C4-2B (cell line): Measurements from ENCODE around the gene TMEM225B.

Experiments
- H3K27ac ChIP-seq: fragments of 450-650 bp; 2 replicates; pipeline ENCODE4 v1.5.1; 2017
- CTCF ChIP-seq: fragments of 450-650 bp; conservative IDR thresholded peaks from 2 replicates; pipeline ENCODE4 v1.5.1; 2017; ENCODE audit warnings: mild to moderate bottlenecking
- ZFX ChIP-seq: fragments of 450-650 bp; IDR thresholded peaks from 2 replicates; pipeline ENCODE4 v1.6.1; 2017

Gene TMEM225B

GRCh38 chr7:99607548-99607947 lies 9.5 kb downstream of the TMEM225B start:
- H3K27ac ChIP-seq = no peak overlapping the region
- no peak for TF ChIP-seq ZFX
- TF ChIP-seq CTCF = no peak

- TF ChIP-seq ZFX (no peak), CTCF (no peak)
- no peak overlapping the region for H3K27ac ChIP-seq
Observed at GRCh38 chr7:99614495-99614894, 16.4 kb downstream of the TMEM225B start.

- H3K27ac ChIP-seq = peak overlapping the region; percentile 77
Observed at GRCh38 chr7:99615989-99616358, 17.9 kb downstream of the TMEM225B start.

GRCh38 chr7:99616359-99617191 lies 18.5 kb downstream of the TMEM225B start, which contains the start of gene ZSCAN25:
ZSCAN25 (plus strand) TSS chr7:99616946; CDS start chr7:99619607, 2,661 bp downstream.
- TF ChIP-seq ZFX = peak; percentile 98
- TF ChIP-seq CTCF = peak; percentile 80
- H3K27ac ChIP-seq = peak within 1 kb of the TSS; percentile 77

More at GRCh38 chr7:99615989-99616358, 17.9 kb downstream of the TMEM225B start:
- no peak for TF ChIP-seq CTCF
- no peak for TF ChIP-seq ZFX

GRCh38 chr7:99617192-99617781 lies 19.2 kb downstream of the TMEM225B start:
- peak overlapping the region; percentile 77 for H3K27ac ChIP-seq
- TF ChIP-seq CTCF (no peak), ZFX (peak; percentile 59; the same call in 1 of the 2 replicates)

GRCh38 chr7:99618726-99619125 lies 20.7 kb downstream of the TMEM225B start:
- TF ChIP-seq CTCF (no peak), ZFX (no peak)
- H3K27ac ChIP-seq = no peak overlapping the region

GRCh38 chr7:99619571-99620130 lies 21.6 kb downstream of the TMEM225B start:
- no peak overlapping the region for H3K27ac ChIP-seq
- no peak for TF ChIP-seq CTCF
- TF ChIP-seq ZFX = no peak
